Lower leg skin (tissue), 4 donors: ENCODE measurements around the gene PLCXD3. TPM values are rescaled to one million over a fixed set of nuclear protein-coding genes. Genes with fewer than 3 reads are reported as not detected.

Source experiments
- DNase-seq, 2 donors: peaks; one replicate each; pipeline ENCODE4 v3.0.0-alpha.2; 2019; ENCODE audit warnings: low spot score in 2 of 2
- H3K4me3 ChIP-seq: fragments of 200-600 bp; sonication (generic); 2 replicates; pipeline ENCODE4 v1.5.1; 2017; ENCODE audit warnings: mild to moderate bottlenecking, low read depth; ENCODE audit not compliant: poor library complexity, severe bottlenecking
- CTCF ChIP-seq, 3 donors: fragments of 450-650 bp; IDR thresholded peaks; one replicate each; pipeline ENCODE4 v1.5.1; 2016; ENCODE audit warnings: antibody characterized with exemption in 3 of 3, mild to moderate bottlenecking in 3 of 3, moderate library complexity in 2 of 3
- POLR2A ChIP-seq, 2 donors: fragments of 450-650 bp; IDR thresholded peaks; one replicate each; pipeline ENCODE4 v1.6.1; 2016 to 2017; ENCODE audit warnings: antibody characterized with exemption in 2 of 2, mild to moderate bottlenecking in 1 of 2, moderate library complexity in 1 of 2
- WGBS, 2 donors: methylation state at CpG; one replicate each; pipeline ENCODE4 v1.1.5; 2018; 5-methylcytosine and 5-hydroxymethylcytosine counted together
- intact Hi-C: fragments of 100-400 bp; cut with DNase I; formaldehyde crosslinking; loops from one replicate; pipeline ENCODE4 v1.15.0; 2023; ENCODE audit warnings: low total_unique reads
- total RNA-seq, 4 donors: library from RNA; depleted of rRNA; stranded (reverse); fragments of >200 nt; gene quantifications; one replicate each; pipeline ENCODE4 v1.1.0, GENCODE V29; 2016

Gene PLCXD3
- total RNA-seq, 4 donors from 2014 or later: 0.04 to 1.1 (median 0.50) TPM

GRCh38 chr5:41374631-41375030 is 135.8 kb downstream of the PLCXD3 start:
- DNase-seq: no peak
- no peak overlapping the region for H3K4me3 ChIP-seq
- TF ChIP-seq POLR2A (IDR thresholded peaks at IDR 0.05): no peak
- no peak for TF ChIP-seq CTCF (IDR thresholded peaks at IDR 0.05)
- 84% methylated on average over 2 of the region's 2 CpGs for WGBS, 2 donors
- intact Hi-C loops: no loop called here

DNA sequence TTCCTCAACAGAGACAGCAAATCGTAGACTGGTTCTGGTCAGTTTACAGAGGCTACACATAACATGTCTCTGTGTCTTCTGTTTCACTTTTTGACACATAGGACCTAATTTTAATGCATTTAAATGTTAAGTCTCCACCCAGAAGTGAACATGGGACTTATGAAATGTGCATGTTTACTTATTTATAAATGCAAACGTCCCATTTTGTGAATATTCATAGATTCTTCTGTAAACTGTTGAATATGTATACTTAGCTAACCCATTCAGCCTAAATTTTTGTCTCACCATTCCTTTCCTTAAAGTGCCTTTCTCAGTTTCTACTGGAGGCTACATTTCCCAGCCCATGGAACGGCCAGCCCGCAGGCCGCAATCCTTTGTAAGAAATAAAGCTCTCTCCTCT is 137.2 kb downstream of the PLCXD3 start:
- no peak for DNase-seq
- 82 to 88% methylated on average over 5 of the region's 5 CpGs for WGBS, 2 donors
- TF ChIP-seq CTCF (IDR thresholded peaks at IDR 0.05) (no peak), POLR2A (IDR thresholded peaks at IDR 0.05) (no peak)
- H3K4me3 ChIP-seq: no peak overlapping the region
- intact Hi-C loops: no loop called here

DNA sequence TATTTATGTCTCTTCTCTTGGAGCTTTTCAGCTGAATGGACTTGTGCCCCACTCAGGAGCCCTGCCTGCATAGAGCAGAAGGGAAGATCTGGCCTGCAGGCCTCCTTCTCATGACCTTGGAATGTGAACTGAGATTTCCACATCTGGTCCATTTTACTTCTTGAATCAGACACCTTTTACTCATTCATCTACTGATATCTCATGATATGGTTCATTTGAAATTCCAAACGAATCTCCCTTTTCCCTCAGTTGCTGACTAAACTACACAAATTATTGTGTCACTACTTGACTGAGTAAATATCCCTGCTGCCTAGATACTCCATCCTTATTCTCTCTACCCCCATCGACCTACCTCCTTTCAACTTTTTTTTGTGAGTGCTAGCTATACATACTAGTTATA is 138.7 kb downstream of the PLCXD3 start:
- TF ChIP-seq CTCF (IDR thresholded peaks at IDR 0.05) (no peak), POLR2A (IDR thresholded peaks at IDR 0.05) (no peak)
- intact Hi-C loops: no loop called here
- DNase-seq: no peak
- WGBS, 2 donors: 55 to 69% methylated on average over 2 of the region's 2 CpGs
- no peak overlapping the region for H3K4me3 ChIP-seq

- no peak for DNase-seq
- WGBS, 2 donors: 64 to 65% methylated on average over 4 of the region's 4 CpGs
- H3K4me3 ChIP-seq: no peak overlapping the region
- intact Hi-C loops: no loop called here
- TF ChIP-seq CTCF (IDR thresholded peaks at IDR 0.05) (no peak), POLR2A (IDR thresholded peaks at IDR 0.05) (no peak)
These were observed 139.9 kb downstream of the PLCXD3 start for GRCh38 chr5:41370482-41370881.

DNA sequence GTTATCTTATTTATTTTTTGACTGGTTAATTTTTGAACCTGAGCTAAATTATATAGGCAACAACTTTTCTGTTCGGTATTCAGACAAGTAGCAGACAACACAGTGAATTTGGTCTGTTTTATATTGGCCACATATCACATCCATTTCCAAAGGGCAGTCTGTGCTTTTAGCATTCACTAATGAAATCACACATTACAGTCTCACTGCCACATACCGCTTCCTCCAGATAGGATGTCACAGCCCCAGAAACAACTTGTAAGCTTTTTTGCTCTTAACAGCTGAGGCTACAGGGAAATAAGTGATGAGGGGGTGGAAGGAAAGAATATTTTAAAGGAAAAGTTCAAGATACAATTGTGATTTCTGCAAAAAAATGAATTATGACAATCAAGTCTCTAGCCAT is 140.6 kb downstream of the PLCXD3 start:
- TF ChIP-seq POLR2A (IDR thresholded peaks at IDR 0.05) (no peak), CTCF (IDR thresholded peaks at IDR 0.05) (no peak)
- intact Hi-C loops: no loop called here
- 76 to 94% methylated on average over 2 of the region's 2 CpGs for WGBS, 2 donors

DNA sequence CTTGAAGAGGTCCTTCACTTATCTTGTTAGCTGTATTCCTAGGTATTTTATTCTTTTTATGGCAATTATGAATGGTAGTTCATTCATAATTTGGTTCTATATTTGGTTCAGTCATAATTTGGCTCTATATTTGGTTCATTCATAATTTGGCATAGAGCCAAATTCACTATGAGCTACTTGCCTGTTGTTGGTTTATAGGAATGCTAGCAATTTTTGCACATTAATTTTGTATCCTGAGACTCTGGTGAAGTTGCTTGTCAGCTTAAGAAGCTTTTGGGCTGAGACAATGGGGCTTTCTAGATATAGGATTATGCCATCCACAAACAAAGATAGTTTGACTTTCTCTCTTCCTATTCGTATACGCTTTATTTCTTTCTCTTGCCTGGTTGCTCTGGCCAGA is 142.2 kb downstream of the PLCXD3 start:
- no peak for DNase-seq
- intact Hi-C loops: no loop called here
- TF ChIP-seq POLR2A (IDR thresholded peaks at IDR 0.05) (no peak), CTCF (IDR thresholded peaks at IDR 0.05) (no peak)
- 80 to 87% methylated on average over 2 of the region's 2 CpGs for WGBS, 2 donors
- H3K4me3 ChIP-seq: no peak overlapping the region

More for the DNA sequence above, 140.6 kb downstream of the PLCXD3 start:
- no peak for DNase-seq
- no peak overlapping the region for H3K4me3 ChIP-seq
